Forelimb muscle (tissue), 1 donor: ENCODE data around the gene CWH43. TPM values are rescaled to one million over a fixed set of nuclear protein-coding genes. Genes with fewer than 3 reads are reported as not detected.
"Not testable (repeated sequence)": the region's sequence is repeated elsewhere in the genome, so short reads cannot be mapped to it uniquely, and the experiment has no call there.

ENCODE experiments used
- DNase-seq: peaks from one replicate; pipeline ENCODE4 v3.0.0-alpha.2; 2013; ENCODE audit warnings: low read depth
- polyA plus RNA-seq: library from polyadenylated mRNA; unstranded; fragments of 120-200 nt; gene quantifications from one replicate; pipeline ENCODE4 v1.2.1, GENCODE V29; 2013; ENCODE audit not compliant: insufficient read length

CWH43 gene
- not detected for polyA plus RNA-seq

DNA sequence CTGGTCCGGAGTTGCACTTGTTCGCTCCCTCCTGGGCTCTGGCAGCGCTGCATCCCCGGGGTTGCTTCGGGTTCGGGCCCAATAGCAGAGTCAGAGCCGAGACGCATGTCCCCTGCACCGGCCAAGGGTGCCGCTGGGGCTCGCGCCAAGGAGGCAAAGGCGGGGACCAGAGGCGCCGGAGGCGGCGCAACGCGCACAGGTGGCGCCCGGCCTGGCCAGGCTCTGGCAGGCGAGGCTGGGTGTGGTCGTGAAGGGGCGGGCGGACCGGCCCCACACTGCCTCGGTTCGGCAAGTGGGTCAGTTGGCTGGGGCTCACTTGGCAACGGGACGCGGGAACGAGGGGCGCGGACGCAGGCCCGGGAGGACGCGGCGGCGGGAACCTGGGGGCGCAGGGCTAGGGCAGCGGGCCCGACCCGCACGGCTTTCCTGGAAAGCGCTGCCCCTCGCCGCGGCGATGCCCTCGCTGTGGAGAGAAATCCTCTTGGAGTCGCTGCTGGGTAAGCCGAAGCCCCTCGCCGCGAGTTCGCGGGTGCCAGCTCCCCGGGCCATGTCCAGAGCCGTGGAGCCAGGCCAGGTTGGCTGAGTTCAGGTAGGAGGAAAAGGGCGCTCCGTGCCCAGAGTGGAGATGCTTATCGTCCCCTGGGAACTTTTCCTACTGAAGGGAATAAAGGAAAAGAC is at the start of gene CWH43:
Gene CWH43 (plus strand): TSS at position 300 of the 678 bp plus-strand sequence. CDS start 155 bp downstream, at position 455.
- no peak for DNase-seq

DNA sequence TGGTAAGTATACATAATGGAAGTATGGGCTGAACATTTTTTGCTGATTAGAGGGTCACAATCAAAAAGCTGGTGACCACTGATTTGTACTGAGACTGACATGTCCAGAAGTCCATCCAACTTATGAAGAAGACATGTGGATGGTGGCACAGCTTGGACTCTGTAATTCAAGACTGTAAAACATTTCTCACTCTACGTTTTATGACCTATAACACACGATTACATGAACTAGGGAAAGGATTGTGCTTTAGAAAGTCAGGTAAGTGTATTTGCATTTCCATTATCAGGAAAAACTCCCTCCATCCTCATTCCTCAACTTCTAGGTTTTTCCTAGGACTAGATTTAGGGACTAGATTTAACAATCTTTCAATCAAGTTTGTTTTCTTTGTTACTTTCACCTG is 49.0 kb upstream of the CWH43 start:
- no peak for DNase-seq

GRCh38 chr4:48938831-48939230 is 47.2 kb upstream of the CWH43 start:
- DNase-seq = no peak

GRCh38 chr4:48939785-48940184 is 46.3 kb upstream of the CWH43 start:
- no peak for DNase-seq

GRCh38 chr4:48943387-48943786 is 42.7 kb upstream of the CWH43 start:
- DNase-seq = no peak

GRCh38 chr4:48944252-48944651 is 41.8 kb upstream of the CWH43 start:
- no peak for DNase-seq

GRCh38 chr4:48944756-48945241 is 41.3 kb upstream of the CWH43 start:
- DNase-seq = no peak

GRCh38 chr4:48945981-48946380 is 40.1 kb upstream of the CWH43 start:
- no peak for DNase-seq

DNA sequence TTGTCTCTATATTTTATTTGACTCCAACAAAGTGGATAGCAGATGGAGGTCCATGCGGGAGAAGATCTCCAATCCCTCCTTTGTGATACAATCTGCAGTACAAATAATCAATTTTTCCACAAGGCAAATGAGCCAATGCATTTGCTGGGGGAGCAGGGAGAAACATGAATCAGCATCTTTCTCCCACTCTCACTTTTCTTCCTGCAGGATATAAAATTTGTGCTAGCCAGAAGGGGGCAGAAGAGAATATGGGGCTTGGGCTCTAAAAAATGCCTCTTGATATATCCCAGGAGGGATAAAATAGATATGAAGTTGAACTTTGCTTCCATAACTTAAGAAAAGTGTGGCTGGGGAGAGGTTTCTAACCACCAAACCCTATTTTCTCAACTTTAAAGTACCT is 38.3 kb upstream of the CWH43 start:
- no peak for DNase-seq

- no peak for DNase-seq
Measured at GRCh38 chr4:48949086-48949485, 37.0 kb upstream of the CWH43 start.

- DNase-seq = no peak
Measured at GRCh38 chr4:48949518-48950219, 36.4 kb upstream of the CWH43 start.

GRCh38 chr4:48954314-48954713 is 31.8 kb upstream of the CWH43 start:
- no peak for DNase-seq

DNA sequence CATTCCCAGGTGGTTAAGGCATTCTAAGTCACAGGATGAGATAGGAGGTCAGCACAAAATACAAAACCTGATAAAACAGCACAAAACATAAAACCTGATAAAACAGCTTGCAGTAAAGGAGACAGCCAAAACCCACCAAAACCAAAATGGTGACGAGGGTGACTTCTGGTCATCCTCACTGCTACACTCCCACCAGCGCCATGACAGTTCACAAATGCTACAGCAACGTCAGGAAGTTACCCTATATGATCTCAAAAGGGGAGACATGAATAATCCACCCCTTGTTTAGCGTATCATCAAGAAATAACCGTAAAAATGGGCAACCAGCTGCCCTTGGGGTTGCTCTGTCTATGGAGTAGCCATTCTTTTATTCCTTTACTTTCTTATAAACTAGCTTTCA is 28.7 kb upstream of the CWH43 start:
- DNase-seq = not testable (repeated sequence)

DNA sequence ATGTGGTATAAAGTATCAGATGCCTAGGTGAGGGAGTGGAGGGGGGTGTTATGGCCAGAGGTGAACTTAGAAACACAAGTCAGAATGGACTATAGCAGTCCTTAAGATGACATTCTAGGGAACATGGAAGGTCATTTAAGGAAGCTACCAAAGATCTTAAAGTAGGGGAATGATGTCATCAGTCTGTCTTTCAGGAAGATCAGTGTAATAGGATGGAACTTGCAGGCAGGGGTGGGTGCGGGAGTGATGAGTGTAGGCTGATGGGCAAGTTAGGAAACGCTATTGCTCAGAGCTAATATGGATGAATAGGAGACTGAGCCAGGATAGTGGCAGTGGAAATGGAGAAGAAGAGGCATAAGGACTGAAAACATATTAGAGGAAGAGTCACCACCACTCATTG is 27.5 kb upstream of the CWH43 start:
- DNase-seq = no peak

DNA sequence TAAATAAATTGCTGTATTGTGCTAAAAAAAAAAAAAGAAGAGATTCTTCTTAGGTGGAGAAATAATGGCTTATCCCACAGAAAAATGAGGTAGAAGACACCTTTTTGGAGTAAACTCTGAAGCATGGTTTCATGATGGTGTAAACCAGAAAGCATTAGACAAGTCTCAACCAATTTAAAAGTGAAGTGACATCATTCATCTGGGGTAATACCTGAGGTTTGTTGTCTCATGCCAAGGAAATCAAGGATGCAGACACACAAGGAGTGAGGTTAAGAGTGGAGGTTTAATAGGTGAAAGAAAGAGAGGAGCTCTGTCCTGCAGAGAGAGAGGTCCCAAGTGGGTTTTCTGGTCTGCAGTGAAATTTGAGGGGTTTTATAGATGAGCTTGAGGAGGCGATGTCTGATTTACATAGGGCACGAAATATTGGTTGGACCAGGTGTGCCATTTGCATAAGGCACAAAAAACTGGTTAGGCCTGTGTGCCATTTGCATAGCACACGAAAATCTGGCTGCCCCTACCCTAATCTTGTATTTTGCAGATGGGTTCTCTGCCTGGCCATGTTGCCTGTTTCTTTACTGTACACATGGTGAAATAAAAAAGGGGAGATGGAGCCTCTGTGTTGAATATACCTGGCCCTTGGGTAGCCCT is 25.0 kb upstream of the CWH43 start:
- no peak for DNase-seq

GRCh38 chr4:48962636-48963035 is 23.4 kb upstream of the CWH43 start:
- no peak for DNase-seq

DNA sequence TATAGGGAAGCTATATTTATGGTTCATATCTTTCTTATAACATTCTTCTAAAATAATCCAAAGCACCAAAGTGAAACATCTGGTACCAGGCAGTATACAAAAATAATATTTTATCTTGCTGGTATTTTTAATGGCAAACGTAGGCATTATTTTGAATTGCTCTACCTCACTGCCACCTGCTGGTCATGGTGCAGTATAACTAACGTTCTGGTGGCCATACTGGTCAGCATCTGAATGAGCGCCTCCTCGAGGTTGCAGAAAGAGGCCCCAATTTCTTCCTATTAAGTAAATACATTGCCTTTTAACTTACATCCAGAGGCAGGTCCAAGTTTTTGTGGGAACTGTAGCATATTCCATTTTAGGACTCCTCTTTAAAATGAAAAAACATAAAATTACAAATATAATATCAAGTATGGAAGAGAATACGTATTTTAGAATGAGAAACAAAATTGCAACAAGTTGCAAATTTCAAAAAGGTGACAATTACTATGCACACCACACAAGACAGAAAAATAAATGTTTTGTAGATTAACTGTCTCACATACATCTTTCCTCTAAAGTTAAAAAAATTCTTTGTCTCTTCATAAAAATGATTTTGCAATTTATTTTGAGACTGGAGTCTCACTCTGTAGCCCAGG is 22.9 kb upstream of the CWH43 start:
- peak; percentile 41 for DNase-seq

- no peak for DNase-seq
Measured at GRCh38 chr4:48967101-48967500, 19.0 kb upstream of the CWH43 start.

DNA sequence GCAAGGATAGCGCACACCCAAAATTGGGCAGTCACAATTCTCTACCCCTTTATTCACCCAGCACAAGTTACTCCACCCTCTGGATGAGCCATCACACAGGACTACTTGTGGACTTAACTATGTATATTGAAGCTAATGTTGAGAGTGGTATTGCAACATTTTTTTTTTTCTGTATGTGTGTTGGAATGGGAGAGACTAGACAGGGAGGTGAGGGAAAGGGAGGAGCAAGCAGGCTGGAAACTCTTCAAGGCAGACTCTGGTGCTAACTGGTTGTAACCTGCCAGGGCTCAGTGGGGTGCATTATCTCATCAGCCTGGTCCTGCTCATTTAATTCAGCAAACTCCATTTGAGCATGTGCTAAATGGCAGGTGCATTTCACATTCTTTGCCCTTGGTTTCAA is 18.4 kb upstream of the CWH43 start:
- DNase-seq = no peak

DNA sequence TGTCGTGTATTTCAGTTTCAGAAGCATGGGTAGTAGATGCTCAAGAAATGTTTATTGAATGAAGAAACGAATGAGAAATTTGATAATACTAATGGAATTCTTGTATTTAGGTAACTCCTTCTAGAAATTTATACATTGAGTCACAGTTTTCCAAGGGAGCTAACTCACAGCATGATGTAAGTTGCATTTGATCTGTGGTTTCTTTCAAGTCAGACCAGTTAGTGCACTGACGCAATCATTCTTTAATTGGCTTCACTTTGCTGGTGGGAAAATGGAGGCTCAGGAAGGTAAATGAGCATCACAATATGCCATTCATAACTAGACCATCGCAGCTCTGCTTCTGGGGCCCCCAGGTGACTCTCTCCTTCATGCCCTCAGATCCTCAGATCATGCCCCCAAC is 17.3 kb upstream of the CWH43 start:
- no peak for DNase-seq

- DNase-seq = no peak
Measured at GRCh38 chr4:48970471-48970921, 15.6 kb upstream of the CWH43 start.

DNA sequence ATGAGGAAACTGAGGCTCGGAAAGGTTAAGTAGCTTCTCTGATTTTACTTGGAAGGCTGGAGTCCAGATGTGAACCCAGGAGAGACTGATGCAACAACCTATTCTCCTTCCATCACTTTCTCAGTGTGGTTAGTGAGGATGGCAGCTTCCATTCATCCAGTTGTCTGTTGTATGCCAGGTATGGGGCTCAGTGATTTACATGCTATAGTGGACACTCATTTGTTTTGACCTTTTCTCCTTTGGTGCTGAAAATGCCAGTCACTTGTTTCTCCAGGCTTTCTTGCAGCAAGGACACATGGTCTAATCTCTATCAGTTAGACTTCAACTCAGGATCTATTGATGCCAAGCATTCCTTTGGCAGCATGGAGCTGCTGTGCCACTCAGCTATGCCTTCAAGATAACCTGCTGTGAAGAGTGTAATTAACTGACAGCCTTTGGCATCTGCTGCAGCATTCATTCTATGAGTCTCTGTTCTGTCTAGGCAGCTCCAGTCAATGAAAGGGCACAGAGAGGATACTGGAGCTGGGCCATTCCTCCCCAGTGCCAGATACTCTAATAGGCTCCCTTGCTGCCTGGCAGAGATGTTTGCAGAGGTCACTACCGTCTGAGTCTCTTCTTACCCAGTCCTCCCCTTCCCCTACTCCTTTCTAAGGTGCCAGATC is 11.0 kb upstream of the CWH43 start:
- no peak for DNase-seq
